Hepatocyte (in vitro differentiated cells): Measurements from ENCODE around the gene PTPRT. TPM values are rescaled to one million over a fixed set of nuclear protein-coding genes. Genes with fewer than 3 reads are reported as not detected.

Source experiments
- DNase-seq: peaks from one replicate; pipeline ENCODE4 v3.0.0-alpha.2; 2016; ENCODE audit warnings: low spot score
- H2AFZ ChIP-seq: fragments of 200-600 bp; sonication (generic); 2 replicates; pipeline ENCODE4 v1.6.0; 2016; ENCODE audit warnings: antibody characterized with exemption, mild to moderate bottlenecking
- H3K27ac ChIP-seq: fragments of 200-600 bp; sonication (generic); 2 replicates; pipeline ENCODE4 v1.5.1; 2016; ENCODE audit warnings: mild to moderate bottlenecking
- H3K27me3 ChIP-seq: fragments of 200-600 bp; sonication (generic); 2 replicates; pipeline ENCODE4 v1.6.1; 2016
- H3K36me3 ChIP-seq: fragments of 200-600 bp; sonication (generic); replicated peaks from 2 replicates; pipeline ENCODE4 v1.5.1; 2016; ENCODE audit warnings: low read depth; ENCODE audit not compliant: insufficient read depth
- H3K4me1 ChIP-seq: fragments of 200-600 bp; sonication (generic); 2 replicates; pipeline ENCODE4 v1.5.1; 2016; ENCODE audit warnings: mild to moderate bottlenecking, moderate library complexity; ENCODE audit not compliant: insufficient read depth
- H3K4me2 ChIP-seq: fragments of 200-600 bp; sonication (generic); 2 replicates; pipeline ENCODE4 v1.6.0; 2016
- H3K4me3 ChIP-seq: fragments of 200-600 bp; sonication (generic); 2 replicates; pipeline ENCODE4 v1.5.1; 2016; ENCODE audit warnings: mild to moderate bottlenecking
- H3K79me2 ChIP-seq: fragments of 200-600 bp; sonication (generic); 2 replicates; pipeline ENCODE4 v1.6.0; 2017; ENCODE audit warnings: mild to moderate bottlenecking
- H3K9me2 ChIP-seq: fragments of 200-600 bp; sonication (generic); replicated peaks from 2 replicates; pipeline ENCODE4 v1.6.0; 2017; ENCODE audit warnings: mild to moderate bottlenecking; ENCODE audit not compliant: insufficient read depth
- H3K9me3 ChIP-seq: fragments of 200-600 bp; sonication (generic); 2 replicates; pipeline ENCODE4 v1.5.1; 2016; ENCODE audit warnings: low read depth, mild to moderate bottlenecking
- H4K20me1 ChIP-seq: fragments of 200-600 bp; sonication (generic); 2 replicates; pipeline ENCODE4 v1.6.0; 2016; ENCODE audit warnings: mild to moderate bottlenecking; ENCODE audit not compliant: insufficient read depth, poor library complexity, severe bottlenecking
- EZH2 ChIP-seq: fragments of 200-600 bp; sonication (generic); IDR thresholded peaks from 2 replicates; pipeline ENCODE4 v1.6.1; 2016; ENCODE audit warnings: antibody characterized with exemption, mild to moderate bottlenecking, borderline replicate concordance
- EZH2phosphoT487 ChIP-seq: fragments of 200-600 bp; sonication (generic); IDR thresholded peaks from one replicate; pipeline ENCODE4 v1.6.1; 2018; ENCODE audit warnings: antibody characterized with exemption, mild to moderate bottlenecking, low read depth, moderate library complexity; ENCODE audit not compliant: unreplicated experiment, severe bottlenecking
- WGBS: methylation state at CpG from one replicate; pipeline ENCODE4 v1.1.6; 2016; ENCODE audit warnings: low lambda C conversion rate; ENCODE audit errors: missing lambda C conversion rate; 5-methylcytosine and 5-hydroxymethylcytosine counted together
- polyA plus RNA-seq: library from polyadenylated mRNA; unstranded; fragments of >200 nt; fragmentation: Nextera tagmentation; extraction: Ambion mirVana; gene quantifications from 2 replicates; pipeline ENCODE4 v1.2.1, GENCODE V29; 2016
- total RNA-seq: library from RNA; depleted of rRNA; stranded (reverse); fragments of >200 nt; gene quantifications from 2 replicates; pipeline ENCODE4 v1.2.3, GENCODE V29; 2014
- TF ChIP-seq, protein P1 (sequence below): fragments of 200-600 bp; sonication (generic); IDR thresholded peaks from 2 replicates; pipeline ENCODE4 v1.5.1; 2016; ENCODE audit warnings: antibody characterized with exemption, mild to moderate bottlenecking; ENCODE audit not compliant: poor library complexity

The PTPRT gene
- total and polyA plus RNA-seq, 2 experiments from 2014 or later: 0.47 to 0.83 TPM

- no peaks in the 10 kb centered on the region for H3K9me2 ChIP-seq
- H3K79me2 ChIP-seq: no peaks in the 10 kb centered on the region
- no peak overlapping the region for H3K4me2 ChIP-seq
- H2AFZ ChIP-seq: no peak overlapping the region
- H3K9me3 ChIP-seq: no peaks in the 10 kb centered on the region
- DNase-seq: no peak
- H3K36me3 ChIP-seq: no peaks in the 10 kb centered on the region
- no peak overlapping the region for H3K27ac ChIP-seq
- H3K27me3 ChIP-seq: no peaks in the 10 kb centered on the region
- TF ChIP-seq EZH2: no peak
- TF ChIP-seq, protein P1, sequence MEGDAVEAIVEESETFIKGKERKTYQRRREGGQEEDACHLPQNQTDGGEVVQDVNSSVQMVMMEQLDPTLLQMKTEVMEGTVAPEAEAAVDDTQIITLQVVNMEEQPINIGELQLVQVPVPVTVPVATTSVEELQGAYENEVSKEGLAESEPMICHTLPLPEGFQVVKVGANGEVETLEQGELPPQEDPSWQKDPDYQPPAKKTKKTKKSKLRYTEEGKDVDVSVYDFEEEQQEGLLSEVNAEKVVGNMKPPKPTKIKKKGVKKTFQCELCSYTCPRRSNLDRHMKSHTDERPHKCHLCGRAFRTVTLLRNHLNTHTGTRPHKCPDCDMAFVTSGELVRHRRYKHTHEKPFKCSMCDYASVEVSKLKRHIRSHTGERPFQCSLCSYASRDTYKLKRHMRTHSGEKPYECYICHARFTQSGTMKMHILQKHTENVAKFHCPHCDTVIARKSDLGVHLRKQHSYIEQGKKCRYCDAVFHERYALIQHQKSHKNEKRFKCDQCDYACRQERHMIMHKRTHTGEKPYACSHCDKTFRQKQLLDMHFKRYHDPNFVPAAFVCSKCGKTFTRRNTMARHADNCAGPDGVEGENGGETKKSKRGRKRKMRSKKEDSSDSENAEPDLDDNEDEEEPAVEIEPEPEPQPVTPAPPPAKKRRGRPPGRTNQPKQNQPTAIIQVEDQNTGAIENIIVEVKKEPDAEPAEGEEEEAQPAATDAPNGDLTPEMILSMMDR: no peak
- no peak for TF ChIP-seq EZH2phosphoT487
- no peaks in the 10 kb centered on the region for H4K20me1 ChIP-seq
- H3K4me3 ChIP-seq: no peak overlapping the region
- 47% methylated on average over 10 of the region's 10 CpGs for WGBS
- no peaks in the 10 kb centered on the region for H3K4me1 ChIP-seq
These were observed 912.7 kb downstream of the PTPRT start for GRCh38 chr20:42276718-42277602.

DNA sequence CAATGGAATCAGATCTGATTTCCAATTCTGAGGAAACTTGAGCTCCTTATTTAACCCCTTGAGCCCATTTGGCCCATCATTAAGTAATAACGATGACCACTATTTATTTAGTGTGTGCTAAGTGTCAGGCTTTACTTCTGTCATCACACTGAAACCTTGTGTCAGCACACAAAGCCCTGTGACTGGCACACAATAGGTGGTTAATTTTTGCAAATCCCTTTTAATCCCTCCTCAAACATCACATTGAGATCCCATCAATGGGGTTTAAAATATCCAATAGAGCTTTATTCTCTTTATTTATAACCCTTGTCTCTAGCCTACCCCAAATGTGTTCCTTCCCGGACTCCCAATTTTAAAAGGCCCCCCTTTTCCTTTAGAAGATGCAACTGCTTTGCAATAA lies 914.7 kb downstream of the PTPRT start:
- TF ChIP-seq, protein P1: no peak
- TF ChIP-seq EZH2 (no peak), EZH2phosphoT487 (no peak)
- H3K36me3 ChIP-seq: no peaks in the 10 kb centered on the region
- H3K9me2 ChIP-seq: no peaks in the 10 kb centered on the region
- H3K79me2 ChIP-seq: no peaks in the 10 kb centered on the region
- no peaks in the 10 kb centered on the region for H3K9me3 ChIP-seq
- 51% methylated on average over 2 of the region's 2 CpGs for WGBS
- no peaks in the 10 kb centered on the region for H3K27me3 ChIP-seq
- H2AFZ ChIP-seq: no peak overlapping the region
- H4K20me1 ChIP-seq: no peaks in the 10 kb centered on the region
- DNase-seq: no peak
- H3K4me3 ChIP-seq: no peak overlapping the region
- no peaks in the 10 kb centered on the region for H3K4me1 ChIP-seq
- H3K27ac ChIP-seq: no peak overlapping the region
- H3K4me2 ChIP-seq: no peak overlapping the region

GRCh38 chr20:42272516-42272915 lies 917.2 kb downstream of the PTPRT start:
- Histone ChIP-seq H3K4me1 (no peaks in the 10 kb centered on the region), H3K9me3 (no peaks in the 10 kb centered on the region), H3K9me2 (no peaks in the 10 kb centered on the region), H3K27me3 (no peaks in the 10 kb centered on the region), H3K4me2 (no peak overlapping the region), H3K79me2 (no peaks in the 10 kb centered on the region), H2AFZ (no peak overlapping the region), H3K36me3 (no peaks in the 10 kb centered on the region), H3K4me3 (no peak overlapping the region), H4K20me1 (no peaks in the 10 kb centered on the region), H3K27ac (no peak overlapping the region)
- WGBS: 93% methylated on average over 6 of the region's 6 CpGs
- TF ChIP-seq, protein P1: no peak
- TF ChIP-seq EZH2phosphoT487 (no peak), EZH2 (no peak)
- DNase-seq: no peak

DNA sequence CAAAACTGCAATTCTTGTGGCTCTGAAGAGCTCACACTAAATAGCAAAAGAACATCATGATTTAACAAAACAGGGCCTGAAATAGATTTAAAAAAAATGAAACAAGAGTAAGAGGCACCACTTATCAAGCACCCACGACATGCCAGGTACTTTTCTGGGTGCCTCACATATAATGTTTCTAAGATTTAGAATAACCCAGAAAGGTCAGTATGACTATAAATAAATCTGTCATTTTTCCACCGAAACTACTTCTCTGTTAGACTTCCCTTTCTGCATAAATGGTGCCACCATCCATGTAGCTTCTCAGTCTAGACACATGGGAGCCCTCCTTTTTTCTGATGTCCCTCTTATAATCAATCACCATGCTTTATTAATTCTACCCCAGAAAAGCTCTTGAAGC lies 919.2 kb downstream of the PTPRT start:
- Histone ChIP-seq H2AFZ (no peak overlapping the region), H3K4me2 (no peak overlapping the region), H3K36me3 (no peaks in the 10 kb centered on the region), H3K79me2 (no peaks in the 10 kb centered on the region), H3K4me1 (no peaks in the 10 kb centered on the region), H3K27me3 (no peaks in the 10 kb centered on the region), H3K9me2 (no peaks in the 10 kb centered on the region), H3K27ac (no peak overlapping the region), H4K20me1 (no peaks in the 10 kb centered on the region), H3K4me3 (no peak overlapping the region), H3K9me3 (no peaks in the 10 kb centered on the region)
- 86% methylated on average over 2 of the region's 2 CpGs for WGBS
- TF ChIP-seq, protein P1: no peak
- TF ChIP-seq EZH2phosphoT487 (no peak), EZH2 (no peak)
- DNase-seq: no peak
